ENCODE measurements around the gene ODF2L.
"Not testable (repeated sequence)": the region's sequence is repeated elsewhere in the genome, so short reads cannot be mapped to it uniquely, and the experiment has no call there.

The ODF2L gene

DNA sequence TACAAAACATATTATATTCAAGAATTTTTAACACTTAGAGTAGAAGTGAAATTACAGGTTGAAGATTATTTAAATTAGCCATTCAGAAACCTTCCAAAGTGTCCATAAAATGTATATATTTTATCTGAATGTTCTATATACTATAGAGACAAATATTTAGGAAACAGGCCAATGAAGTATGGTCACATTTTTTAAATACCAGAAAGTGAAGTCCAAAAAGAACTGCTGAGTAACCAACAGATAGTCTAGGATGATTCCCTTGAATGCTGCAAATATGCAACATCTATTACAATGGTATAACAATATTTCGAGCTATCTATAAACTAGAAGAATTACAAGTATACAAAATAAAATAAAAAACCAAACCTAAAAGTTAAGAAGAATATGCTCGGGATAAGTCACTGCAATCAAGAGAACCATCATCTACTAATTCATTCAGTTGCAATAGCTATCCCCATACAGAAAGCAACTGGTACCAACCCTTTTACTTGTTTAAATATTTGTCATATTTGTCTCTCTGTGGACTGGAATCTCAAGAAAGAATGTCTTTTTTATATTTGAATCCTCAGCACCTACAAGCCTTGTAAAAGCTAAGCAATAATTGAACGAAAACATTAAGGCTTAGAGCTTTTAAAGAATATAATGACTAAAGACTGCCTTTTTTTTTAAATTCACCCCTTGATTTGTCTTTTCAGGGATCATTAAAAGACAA, 8.1 kb downstream of the ODF2L start:
- no peak for DNase-seq (ENCODE audit: low read depth)

GRCh38 chr1:86382878-86383277, 13.2 kb downstream of the ODF2L start:
- no peak for DNase-seq (ENCODE audit: low read depth)

- no peak for DNase-seq (ENCODE audit: low read depth)
Measured at GRCh38 chr1:86381223-86381622, 14.9 kb downstream of the ODF2L start.

GRCh38 chr1:86380257-86380861, 15.8 kb downstream of the ODF2L start:
- DNase-seq (ENCODE audit: low read depth): no peak

- no peak for DNase-seq (ENCODE audit: low read depth)
Measured at GRCh38 chr1:86378813-86379212, 17.3 kb downstream of the ODF2L start.

DNA sequence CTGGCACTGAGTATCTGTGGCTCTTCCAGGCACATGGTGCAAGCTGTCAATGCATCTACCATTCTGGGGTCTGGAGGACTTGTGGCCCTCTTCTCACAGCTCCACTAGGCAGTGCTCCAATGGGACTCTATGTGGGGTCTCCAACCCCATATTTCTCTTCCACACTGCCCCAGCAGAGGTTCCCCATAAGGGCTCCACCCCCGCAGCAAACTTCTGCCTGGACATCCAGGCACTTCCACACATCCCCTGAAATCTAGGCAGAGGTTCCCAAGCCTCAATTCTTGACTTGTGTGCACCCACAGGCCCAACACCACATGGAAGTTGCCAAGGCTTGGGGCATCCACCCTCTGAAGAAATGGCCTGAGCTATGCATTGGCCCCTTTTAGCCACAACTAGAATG, 18.8 kb downstream of the ODF2L start:
- DNase-seq (ENCODE audit: low read depth): no peak

GRCh38 chr1:86375688-86376087, 20.4 kb downstream of the ODF2L start:
- no peak for DNase-seq (ENCODE audit: low read depth)

DNA sequence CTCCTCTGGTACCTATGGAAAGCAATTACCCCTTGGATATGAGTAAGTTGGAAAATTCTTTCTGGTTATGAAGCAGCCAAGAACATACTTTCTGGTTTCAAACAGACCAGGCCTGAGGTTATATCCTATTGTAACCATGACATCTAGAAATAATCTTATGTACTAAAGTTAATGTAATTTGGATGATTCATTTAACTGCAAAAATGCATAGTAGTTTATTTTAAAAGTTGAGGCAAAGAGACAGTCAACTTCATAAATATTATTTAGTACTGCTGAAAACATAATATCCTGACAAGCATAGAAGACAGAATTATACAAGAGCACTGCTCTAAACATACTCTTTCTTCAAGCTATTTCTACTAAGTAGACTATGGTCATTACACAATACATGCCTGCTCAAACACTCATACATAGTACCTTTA, 25.5 kb downstream of the ODF2L start:
- DNase-seq (ENCODE audit: low read depth): no peak

DNA sequence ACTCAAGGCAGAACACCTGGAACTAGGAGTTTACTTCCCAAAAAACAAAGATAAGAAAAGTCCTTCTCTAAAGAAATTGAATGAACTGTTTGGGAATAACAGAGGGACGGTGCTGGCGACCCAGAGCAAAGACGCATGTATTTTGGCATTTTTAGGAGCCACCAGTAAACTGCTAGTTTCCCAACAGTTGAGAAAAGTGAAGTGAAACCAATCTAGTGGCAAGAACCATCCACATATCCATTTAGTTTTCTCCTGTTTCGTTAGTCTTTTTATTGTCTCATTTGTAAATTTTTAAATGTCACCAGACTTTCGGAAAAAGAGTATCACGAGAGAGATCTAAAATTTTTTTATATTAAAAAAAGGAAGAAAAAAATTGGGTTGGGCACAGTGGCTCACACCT, 30.2 kb downstream of the ODF2L start:
- no peak for DNase-seq (ENCODE audit: low read depth)

DNA sequence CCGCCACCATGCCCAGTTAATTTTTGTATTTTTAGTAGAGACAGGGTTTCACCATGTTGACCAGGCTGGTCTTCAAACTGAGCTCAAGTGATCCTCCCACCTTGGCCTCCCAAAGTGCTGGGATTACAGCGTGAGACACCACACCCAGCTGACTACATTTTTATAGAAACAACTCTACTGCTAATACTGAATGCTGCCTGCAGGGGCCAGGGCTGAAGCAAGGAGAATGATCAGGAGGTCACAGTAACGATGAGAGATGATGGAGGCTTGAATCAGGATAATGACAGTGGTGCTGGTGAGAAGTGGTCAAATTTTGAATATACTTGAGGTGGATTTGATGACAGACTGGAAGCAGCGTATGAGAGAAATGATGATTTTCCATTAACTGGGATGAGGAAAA, 33.3 kb downstream of the ODF2L start:
- no peak for DNase-seq (ENCODE audit: low read depth)

- no peak for DNase-seq (ENCODE audit: low read depth)
Measured at GRCh38 chr1:86357796-86358195, 38.3 kb downstream of the ODF2L start.

GRCh38 chr1:86356247-86356646, 39.9 kb downstream of the ODF2L start:
- no peak for DNase-seq (ENCODE audit: low read depth)

GRCh38 chr1:86352086-86352485, 44.0 kb downstream of the ODF2L start:
- no peak for DNase-seq (ENCODE audit: low read depth)

DNA sequence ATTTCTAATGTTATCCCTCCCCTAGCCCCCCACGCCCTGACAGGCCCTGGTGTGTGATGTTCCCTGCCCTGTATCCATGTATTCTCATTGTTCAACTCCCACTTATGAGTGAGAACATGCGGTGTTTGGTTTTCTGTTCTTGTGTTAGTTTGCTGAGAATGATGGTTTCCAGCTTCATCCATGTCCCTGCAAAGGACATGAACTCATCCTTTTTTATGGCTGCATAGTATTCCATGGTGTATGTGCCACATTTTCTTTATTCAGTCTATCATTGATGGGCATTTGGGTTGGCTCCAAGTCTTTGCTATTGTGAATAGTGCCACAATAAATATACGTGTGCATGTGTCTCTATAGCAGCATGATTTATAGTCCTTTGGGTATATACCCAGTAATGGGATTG, 45.9 kb downstream of the ODF2L start:
- DNase-seq (ENCODE audit: low read depth): not testable (repeated sequence)

DNA sequence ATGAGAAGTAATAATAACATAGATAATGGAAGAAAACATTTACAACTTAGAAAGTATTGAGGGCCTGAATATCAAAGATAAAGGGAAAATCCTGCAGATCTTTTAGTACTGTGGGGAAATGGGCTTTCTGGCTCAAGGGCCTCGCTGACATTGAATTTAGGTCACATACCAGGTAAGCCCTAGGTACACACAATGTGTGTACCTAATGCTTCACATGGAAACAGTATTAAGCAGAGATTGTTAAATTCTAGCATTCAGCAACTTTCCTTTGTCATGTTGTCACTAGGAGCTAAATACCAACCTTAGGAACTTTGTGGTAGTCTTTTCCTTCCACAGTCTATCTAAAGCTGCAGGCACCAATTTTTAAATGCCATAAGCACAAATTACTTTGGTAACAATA, 49.7 kb downstream of the ODF2L start:
- DNase-seq (ENCODE audit: low read depth): no peak

- DNase-seq (ENCODE audit: low read depth): no peak
Measured at GRCh38 chr1:86345042-86345441, 51.1 kb downstream of the ODF2L start.

DNA sequence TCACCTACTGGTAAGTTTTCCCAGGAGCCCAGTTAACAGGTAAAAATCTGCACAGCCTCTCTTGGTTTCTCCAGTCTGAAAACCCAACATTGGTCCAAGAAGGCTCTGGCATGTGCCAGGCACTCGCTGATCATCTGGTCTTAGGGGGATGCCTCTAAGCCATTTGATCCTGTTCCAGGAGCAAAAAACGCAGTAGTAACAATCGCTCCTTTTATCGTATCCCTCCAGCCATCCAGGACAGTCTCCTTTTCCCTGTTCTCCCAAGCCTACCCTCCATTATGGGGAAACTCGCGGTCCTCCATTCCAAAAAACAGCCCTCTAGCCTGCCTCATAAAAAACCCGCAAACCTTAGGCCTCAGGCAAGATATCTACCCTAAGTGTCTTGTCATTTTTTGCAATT, 56.2 kb downstream of the ODF2L start:
- no peak for DNase-seq (ENCODE audit: low read depth)

- no peak for DNase-seq (ENCODE audit: low read depth)
Measured at GRCh38 chr1:86339014-86339812, 56.9 kb downstream of the ODF2L start.

DNA sequence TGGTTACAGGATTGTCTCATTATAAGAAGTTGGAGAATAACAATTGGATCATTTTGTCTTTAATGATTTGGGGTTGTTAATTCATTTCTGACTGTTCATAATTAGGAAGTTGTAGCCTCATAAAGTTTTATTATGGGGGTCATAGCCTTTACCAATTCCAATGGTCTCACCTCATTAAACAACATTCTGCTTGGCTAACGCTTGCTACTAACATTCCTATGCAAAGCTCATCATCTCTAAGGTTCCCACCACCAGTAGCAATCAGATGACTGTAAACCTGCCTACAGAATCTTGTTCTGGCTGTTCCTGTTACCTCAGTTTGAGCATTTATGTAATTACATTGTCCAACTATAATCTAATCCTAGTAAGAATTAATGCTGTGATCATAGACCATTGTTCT, 60.2 kb downstream of the ODF2L start:
- DNase-seq (ENCODE audit: low read depth): no peak

DNA sequence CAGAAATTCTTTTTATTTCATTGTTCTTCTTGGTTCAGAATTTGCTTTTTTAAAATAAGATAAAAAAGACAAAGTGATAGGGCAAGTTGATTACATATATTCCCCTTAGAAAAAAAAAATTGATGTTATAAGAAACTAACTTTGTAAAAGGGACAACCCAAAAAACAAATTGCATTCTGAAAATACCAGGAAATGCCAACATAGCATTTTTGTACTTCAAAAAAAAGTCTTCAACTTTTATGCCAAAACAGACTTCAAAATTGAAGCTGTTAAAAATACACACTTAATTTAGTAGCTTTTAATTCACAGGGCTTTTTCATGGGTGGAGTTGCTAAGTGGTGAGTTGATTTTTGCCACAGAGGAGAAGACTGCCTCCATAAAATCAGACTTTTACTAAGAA, 70.9 kb downstream of the ODF2L start:
- DNase-seq (ENCODE audit: low read depth): no peak

DNA sequence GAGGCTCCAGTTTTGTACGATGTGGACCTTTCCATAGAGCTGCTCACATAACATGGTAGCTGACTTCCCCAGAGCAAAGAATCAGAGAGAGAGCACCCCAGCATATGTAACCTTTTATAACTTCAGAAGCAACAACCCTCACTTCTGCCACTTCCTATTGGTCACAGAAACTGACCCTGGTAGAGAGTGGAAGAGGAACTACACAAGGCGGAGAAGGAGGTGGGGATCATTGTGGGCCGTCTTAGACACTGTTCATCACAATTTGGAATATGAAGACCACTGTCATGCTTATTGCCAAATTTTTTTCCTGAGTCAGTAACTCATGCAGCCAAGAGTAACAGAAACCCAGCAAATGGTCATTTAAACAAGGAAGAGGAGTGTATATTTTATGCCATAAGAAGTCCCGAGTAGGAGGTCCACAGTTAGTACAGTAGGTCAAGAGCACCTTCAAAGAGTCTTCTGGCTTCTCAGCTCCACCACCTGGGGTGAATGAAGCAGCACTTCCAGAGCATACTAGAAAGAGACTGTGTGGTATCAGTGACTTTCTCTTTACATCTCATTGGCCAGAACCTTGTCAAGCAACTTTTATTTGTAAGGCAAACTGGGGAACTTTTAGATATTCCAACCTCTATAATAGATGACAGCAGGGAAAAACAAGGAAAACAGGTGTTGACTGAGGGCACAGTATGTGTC, 71.8 kb downstream of the ODF2L start:
- no peak for DNase-seq (ENCODE audit: low read depth)

- DNase-seq (ENCODE audit: low read depth): no peak
Measured at GRCh38 chr1:86322241-86322640, 73.9 kb downstream of the ODF2L start.

- no peak for DNase-seq (ENCODE audit: low read depth)
Measured at GRCh38 chr1:86318436-86318835, 77.7 kb downstream of the ODF2L start.

Data from activated T-cell treated with anti-CD3 and anti-CD28 coated beads for 48 hours (primary cell).